ENCODE measurements around the gene TCF12. TPM values are rescaled to one million over a fixed set of nuclear protein-coding genes. Genes with fewer than 3 reads are reported as not detected.

The TCF12 gene
- polyA plus RNA-seq, 1 donor = 69.4 TPM

DNA sequence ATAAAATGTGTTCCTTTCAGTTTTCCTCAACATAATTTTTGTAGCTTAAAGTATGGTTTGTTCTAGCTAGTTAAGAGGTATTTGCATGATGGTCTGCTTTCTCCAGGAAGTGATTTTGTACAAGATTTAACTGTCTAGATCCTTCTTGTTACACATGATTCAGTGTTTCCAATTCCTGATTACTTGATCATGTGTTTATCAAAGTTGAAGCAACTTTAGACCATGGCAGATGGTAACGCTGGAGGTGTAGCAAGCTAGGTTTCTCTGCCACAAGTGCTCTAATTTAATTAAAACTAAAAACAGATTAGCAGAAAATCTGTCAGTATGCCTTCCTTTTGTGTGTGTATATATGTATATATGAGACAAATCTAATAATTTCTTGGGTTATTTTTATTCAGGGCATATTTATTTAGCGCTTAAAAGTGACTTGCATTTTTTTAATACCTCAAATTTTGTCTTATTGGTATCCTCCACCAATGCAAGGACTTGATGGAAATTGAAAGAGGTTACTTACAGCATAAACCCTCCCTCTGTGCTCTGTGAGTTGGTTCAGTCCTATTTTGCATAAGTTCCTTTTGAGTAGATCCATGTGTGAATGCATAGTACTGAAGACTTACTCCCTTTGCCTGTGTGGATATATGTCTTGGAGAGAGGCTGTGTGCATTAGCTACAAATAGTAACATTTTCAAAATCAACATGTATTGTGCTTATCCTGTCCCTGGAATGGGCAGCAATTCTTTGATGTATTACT is 300.6 kb downstream of the TCF12 start:
- Histone ChIP-seq H3K4me1 (ENCODE audit: control insufficient read depth, insufficient read depth, low read length) (no peaks in the 10 kb centered on the region), H3K27me3 (ENCODE audit: control insufficient read depth, insufficient read depth, low read length) (no peaks in the 10 kb centered on the region), H3K36me3 (ENCODE audit: control insufficient read depth, insufficient read depth, low read length) (no peaks in the 10 kb centered on the region), H3K9me3 (ENCODE audit: control insufficient read depth, low read depth, low read length) (no peaks in the 10 kb centered on the region), H3K4me3 (ENCODE audit: low read length) (peak overlapping the region; percentile 18), H3K27ac (ENCODE audit: low read length) (no peak overlapping the region)
- peak in 1 of 2 donors; percentile 42 for DNase-seq
- WGBS (ENCODE audit: insufficient coverage, low lambda C conversion rate) = no CpG with 5 or more reads among the region's 2 CpGs

DNA sequence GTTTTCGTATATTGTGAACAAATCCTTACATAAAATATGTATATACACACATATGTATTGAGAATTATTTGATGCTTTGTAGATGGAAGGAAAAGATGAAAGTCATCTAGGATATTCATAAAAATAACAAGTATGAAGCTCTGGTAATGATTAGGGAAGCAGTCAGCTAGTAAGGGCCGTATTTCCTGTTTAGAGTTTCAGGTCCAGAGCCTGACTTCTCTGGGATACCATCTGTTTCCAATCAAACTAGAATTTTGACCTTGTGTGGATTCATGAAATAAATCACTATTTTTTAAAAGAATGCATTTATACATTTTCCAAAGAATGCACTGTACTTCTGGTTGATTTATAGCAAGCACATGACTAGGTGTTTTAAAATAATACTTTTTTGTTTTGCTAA is 301.8 kb downstream of the TCF12 start:
- Histone ChIP-seq H3K36me3 (ENCODE audit: control insufficient read depth, insufficient read depth, low read length) (no peaks in the 10 kb centered on the region), H3K27ac (ENCODE audit: low read length) (no peak overlapping the region), H3K9me3 (ENCODE audit: control insufficient read depth, low read depth, low read length) (no peaks in the 10 kb centered on the region), H3K27me3 (ENCODE audit: control insufficient read depth, insufficient read depth, low read length) (no peaks in the 10 kb centered on the region), H3K4me3 (ENCODE audit: low read length) (no peak overlapping the region), H3K4me1 (ENCODE audit: control insufficient read depth, insufficient read depth, low read length) (no peaks in the 10 kb centered on the region)
- DNase-seq = peak in 1 of 2 donors; percentile 22
- WGBS (ENCODE audit: insufficient coverage, low lambda C conversion rate) = no CpG with 5 or more reads among the region's 2 CpGs

DNA sequence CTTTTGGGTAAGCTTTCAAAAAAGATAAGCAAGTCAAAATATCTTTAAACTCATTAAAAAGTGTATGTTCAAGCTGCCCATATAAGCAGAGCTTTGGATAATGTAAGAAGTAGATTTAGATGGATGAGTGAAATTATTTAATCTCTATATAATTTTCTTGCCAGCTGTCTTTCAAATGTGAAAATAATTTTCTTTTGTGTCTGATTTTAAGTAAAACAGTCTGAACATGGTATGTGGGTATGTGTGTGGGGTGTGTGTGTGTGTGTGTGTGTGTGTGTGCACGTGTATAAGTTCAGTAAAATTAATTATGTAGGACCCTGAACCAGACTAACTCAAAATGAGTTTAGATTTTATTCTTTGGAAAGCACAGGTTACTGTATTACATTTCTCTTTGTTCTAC is 302.7 kb downstream of the TCF12 start:
- H3K27me3 ChIP-seq (ENCODE audit: control insufficient read depth, insufficient read depth, low read length) = no peaks in the 10 kb centered on the region
- no peaks in the 10 kb centered on the region for H3K4me1 ChIP-seq (ENCODE audit: control insufficient read depth, insufficient read depth, low read length)
- H3K9me3 ChIP-seq (ENCODE audit: control insufficient read depth, low read depth, low read length) = no peaks in the 10 kb centered on the region
- no peaks in the 10 kb centered on the region for H3K36me3 ChIP-seq (ENCODE audit: control insufficient read depth, insufficient read depth, low read length)
- no peak for DNase-seq
- no peak overlapping the region for H3K27ac ChIP-seq (ENCODE audit: low read length)
- no peak overlapping the region for H3K4me3 ChIP-seq (ENCODE audit: low read length)
- WGBS (ENCODE audit: insufficient coverage, low lambda C conversion rate) = no CpG with 5 or more reads among the region's 1 CpG

DNA sequence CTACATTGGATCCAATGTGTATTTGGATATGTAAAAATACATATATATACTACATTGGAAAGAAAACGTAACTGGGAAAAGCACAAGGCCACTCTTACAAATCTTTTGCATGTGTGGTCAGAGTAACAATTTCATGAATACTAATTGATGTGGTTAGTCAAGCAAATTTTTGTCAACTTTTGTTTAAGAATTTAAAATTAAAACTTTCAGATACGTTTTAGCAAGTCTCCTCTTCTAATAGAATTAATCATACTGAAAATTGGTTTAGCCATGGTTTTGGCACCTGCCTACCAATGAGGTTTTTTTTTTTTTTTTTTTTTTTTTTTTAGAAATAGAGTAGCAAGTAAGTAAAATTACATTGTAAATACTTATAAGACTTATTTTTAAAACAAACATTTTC is 304.9 kb downstream of the TCF12 start:
- Histone ChIP-seq H3K4me3 (ENCODE audit: low read length) (no peak overlapping the region), H3K36me3 (ENCODE audit: control insufficient read depth, insufficient read depth, low read length) (no peaks in the 10 kb centered on the region), H3K27ac (ENCODE audit: low read length) (no peak overlapping the region), H3K9me3 (ENCODE audit: control insufficient read depth, low read depth, low read length) (no peaks in the 10 kb centered on the region), H3K4me1 (ENCODE audit: control insufficient read depth, insufficient read depth, low read length) (no peaks in the 10 kb centered on the region), H3K27me3 (ENCODE audit: control insufficient read depth, insufficient read depth, low read length) (no peaks in the 10 kb centered on the region)
- DNase-seq = no peak
- 83% methylated on average over 1 of the region's 2 CpGs for WGBS (ENCODE audit: insufficient coverage, low lambda C conversion rate)

DNA sequence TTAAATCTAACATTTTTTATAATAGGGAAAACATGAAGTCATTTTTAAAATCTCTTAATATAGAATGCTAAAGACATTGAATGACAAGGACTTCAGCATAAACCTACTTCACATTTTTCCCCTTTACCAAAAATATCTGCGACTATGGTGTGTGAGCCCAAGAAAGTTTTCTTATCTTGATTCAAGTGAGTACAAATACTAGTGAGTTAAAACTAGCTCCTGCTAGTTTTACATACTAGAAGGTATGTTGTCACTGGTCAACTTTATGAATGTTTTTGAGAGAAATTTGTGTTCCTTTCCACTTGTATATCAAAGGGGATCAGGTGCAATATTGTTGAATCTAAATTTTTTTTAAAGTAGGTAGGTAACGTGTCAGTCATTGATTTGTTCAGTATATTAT is 305.4 kb downstream of the TCF12 start:
- H3K27me3 ChIP-seq (ENCODE audit: control insufficient read depth, insufficient read depth, low read length) = no peaks in the 10 kb centered on the region
- no peak overlapping the region for H3K27ac ChIP-seq (ENCODE audit: low read length)
- no CpG with 5 or more reads among the region's 2 CpGs for WGBS (ENCODE audit: insufficient coverage, low lambda C conversion rate)
- H3K9me3 ChIP-seq (ENCODE audit: control insufficient read depth, low read depth, low read length) = no peaks in the 10 kb centered on the region
- no peak overlapping the region for H3K4me3 ChIP-seq (ENCODE audit: low read length)
- no peak for DNase-seq
- no peaks in the 10 kb centered on the region for H3K36me3 ChIP-seq (ENCODE audit: control insufficient read depth, insufficient read depth, low read length)
- H3K4me1 ChIP-seq (ENCODE audit: control insufficient read depth, insufficient read depth, low read length) = no peaks in the 10 kb centered on the region

DNA sequence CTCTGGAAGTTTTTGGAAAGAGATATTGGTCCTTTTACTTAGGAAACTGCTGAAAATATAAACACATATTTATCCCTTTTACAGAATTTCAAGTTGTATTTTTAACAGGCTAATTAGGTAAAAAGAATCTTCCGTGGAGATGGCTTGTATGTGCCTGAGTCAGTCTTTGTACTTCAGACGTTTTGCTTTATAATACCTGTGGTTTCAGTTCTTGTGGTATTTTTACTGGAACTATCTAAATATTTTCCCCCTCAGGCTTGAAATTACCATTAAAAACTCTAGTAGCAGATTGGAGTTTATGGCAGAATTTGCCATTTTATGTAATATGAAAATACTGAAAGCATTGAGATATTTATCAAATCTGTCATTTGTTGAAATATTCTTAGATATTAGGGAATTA is 306.2 kb downstream of the TCF12 start:
- Histone ChIP-seq H3K4me1 (ENCODE audit: control insufficient read depth, insufficient read depth, low read length) (no peaks in the 10 kb centered on the region), H3K4me3 (ENCODE audit: low read length) (no peak overlapping the region), H3K9me3 (ENCODE audit: control insufficient read depth, low read depth, low read length) (no peaks in the 10 kb centered on the region), H3K27ac (ENCODE audit: low read length) (no peak overlapping the region), H3K27me3 (ENCODE audit: control insufficient read depth, insufficient read depth, low read length) (no peaks in the 10 kb centered on the region), H3K36me3 (ENCODE audit: control insufficient read depth, insufficient read depth, low read length) (no peaks in the 10 kb centered on the region)
- no peak for DNase-seq
- WGBS (ENCODE audit: insufficient coverage, low lambda C conversion rate) = 80% methylated on average over 2 of the region's 2 CpGs

DNA sequence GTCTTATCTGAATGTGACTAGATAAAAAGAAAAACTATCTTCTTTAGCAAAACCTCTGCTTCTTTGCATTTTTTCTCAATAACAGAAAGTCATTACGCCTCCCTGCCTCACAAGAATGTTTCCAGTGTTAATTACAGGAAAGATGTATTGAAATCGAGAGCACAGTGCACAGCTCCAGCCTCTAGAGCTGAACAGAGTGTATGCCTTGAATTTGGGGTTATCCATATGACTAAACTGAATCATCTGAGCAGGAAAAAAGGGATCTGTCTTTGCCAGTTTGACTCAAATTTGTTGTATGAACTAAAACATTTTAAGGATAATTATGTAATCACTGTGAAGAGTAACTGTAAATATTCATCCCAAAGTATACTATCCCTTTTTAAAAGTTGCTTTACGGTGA is 308.7 kb downstream of the TCF12 start:
- H3K27me3 ChIP-seq (ENCODE audit: control insufficient read depth, insufficient read depth, low read length) = no peaks in the 10 kb centered on the region
- peaks cover under 1% of the 10 kb centered on the region for H3K36me3 ChIP-seq (ENCODE audit: control insufficient read depth, insufficient read depth, low read length)
- no peaks in the 10 kb centered on the region for H3K9me3 ChIP-seq (ENCODE audit: control insufficient read depth, low read depth, low read length)
- DNase-seq = no peak
- H3K27ac ChIP-seq (ENCODE audit: low read length) = no peak overlapping the region
- no CpG with 5 or more reads among the region's 3 CpGs for WGBS (ENCODE audit: insufficient coverage, low lambda C conversion rate)
- H3K4me3 ChIP-seq (ENCODE audit: low read length) = no peak overlapping the region
- H3K4me1 ChIP-seq (ENCODE audit: control insufficient read depth, insufficient read depth, low read length) = no peaks in the 10 kb centered on the region

DNA sequence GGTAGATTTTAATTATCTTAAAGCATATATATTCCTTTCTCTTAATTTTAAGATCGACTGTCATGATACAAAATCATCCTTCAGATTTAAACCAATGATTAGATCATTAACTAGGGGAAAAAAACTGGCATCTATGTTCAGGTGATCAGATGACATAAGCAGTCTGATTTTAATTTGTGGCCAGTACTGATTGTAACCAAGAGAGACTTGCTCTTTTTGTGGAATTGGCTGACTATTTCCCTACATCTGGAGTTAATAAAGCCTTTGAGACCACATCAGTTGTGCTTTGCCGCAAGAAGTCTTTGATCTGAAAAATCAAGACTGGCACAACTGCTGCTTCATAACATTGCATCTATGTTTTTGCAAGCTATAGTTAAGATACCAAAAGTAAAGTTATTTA is 309.5 kb downstream of the TCF12 start:
- no peak overlapping the region for H3K4me3 ChIP-seq (ENCODE audit: low read length)
- H3K27ac ChIP-seq (ENCODE audit: low read length) = no peak overlapping the region

DNA sequence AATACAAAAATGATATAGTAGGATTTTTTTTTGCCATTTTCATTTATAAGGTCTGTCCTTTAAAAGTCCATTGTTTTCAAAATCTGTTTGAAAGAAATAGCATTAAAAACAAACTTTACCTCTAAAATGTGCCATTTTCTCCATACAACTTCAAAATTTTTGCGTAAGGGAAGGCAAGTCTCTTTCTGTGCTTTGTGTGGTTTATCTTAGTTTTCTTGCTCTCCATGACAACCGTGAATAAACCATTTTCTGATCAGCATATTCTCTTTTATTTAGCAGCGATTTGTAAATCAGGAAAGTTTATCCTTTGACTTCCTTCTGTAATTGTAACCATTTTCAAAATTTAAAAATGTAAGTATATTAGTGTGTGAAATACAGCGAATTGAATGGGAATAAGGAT is 310.0 kb downstream of the TCF12 start:
- Histone ChIP-seq H3K36me3 (ENCODE audit: control insufficient read depth, insufficient read depth, low read length) (peaks cover 10% of the 10 kb centered on the region), H3K4me1 (ENCODE audit: control insufficient read depth, insufficient read depth, low read length) (no peaks in the 10 kb centered on the region), H3K4me3 (ENCODE audit: low read length) (no peak overlapping the region), H3K27ac (ENCODE audit: low read length) (no peak overlapping the region), H3K9me3 (ENCODE audit: control insufficient read depth, low read depth, low read length) (no peaks in the 10 kb centered on the region), H3K27me3 (ENCODE audit: control insufficient read depth, insufficient read depth, low read length) (no peaks in the 10 kb centered on the region)
- 100% methylated on average over 2 of the region's 4 CpGs for WGBS (ENCODE audit: insufficient coverage, low lambda C conversion rate)
- no peak for DNase-seq

More for the DNA sequence above, 309.5 kb downstream of the TCF12 start:
- WGBS (ENCODE audit: insufficient coverage, low lambda C conversion rate) = no CpG with 5 or more reads among the region's 2 CpGs
- no peak for DNase-seq
- H3K36me3 ChIP-seq (ENCODE audit: control insufficient read depth, insufficient read depth, low read length) = peaks cover 6% of the 10 kb centered on the region
- H3K9me3 ChIP-seq (ENCODE audit: control insufficient read depth, low read depth, low read length) = no peaks in the 10 kb centered on the region
- H3K27me3 ChIP-seq (ENCODE audit: control insufficient read depth, insufficient read depth, low read length) = no peaks in the 10 kb centered on the region
- no peaks in the 10 kb centered on the region for H3K4me1 ChIP-seq (ENCODE audit: control insufficient read depth, insufficient read depth, low read length)

DNA sequence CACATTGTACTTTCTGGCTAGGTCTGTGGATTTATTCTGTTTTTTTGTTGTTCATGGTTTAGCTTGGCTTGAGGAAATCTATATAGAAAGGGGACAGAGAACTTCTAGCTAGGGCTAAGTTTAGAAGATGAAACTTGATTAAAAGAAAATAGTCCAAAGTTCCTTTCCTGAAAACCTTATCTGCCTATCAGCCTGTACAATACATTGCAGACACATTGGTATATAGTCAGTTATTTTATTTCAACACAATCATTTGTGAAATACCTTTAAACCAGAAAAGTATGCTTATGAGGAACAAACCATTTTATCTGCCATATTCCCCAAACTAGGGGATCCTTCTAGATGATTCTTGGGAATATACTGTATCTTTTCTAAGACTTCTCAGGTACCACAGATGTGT is 310.6 kb downstream of the TCF12 start:
- Histone ChIP-seq H3K27me3 (ENCODE audit: control insufficient read depth, insufficient read depth, low read length) (no peaks in the 10 kb centered on the region), H3K36me3 (ENCODE audit: control insufficient read depth, insufficient read depth, low read length) (peaks cover 16% of the 10 kb centered on the region), H3K4me3 (ENCODE audit: low read length) (no peak overlapping the region), H3K4me1 (ENCODE audit: control insufficient read depth, insufficient read depth, low read length) (no peaks in the 10 kb centered on the region), H3K9me3 (ENCODE audit: control insufficient read depth, low read depth, low read length) (no peaks in the 10 kb centered on the region), H3K27ac (ENCODE audit: low read length) (no peak overlapping the region)
- no peak for DNase-seq

DNA sequence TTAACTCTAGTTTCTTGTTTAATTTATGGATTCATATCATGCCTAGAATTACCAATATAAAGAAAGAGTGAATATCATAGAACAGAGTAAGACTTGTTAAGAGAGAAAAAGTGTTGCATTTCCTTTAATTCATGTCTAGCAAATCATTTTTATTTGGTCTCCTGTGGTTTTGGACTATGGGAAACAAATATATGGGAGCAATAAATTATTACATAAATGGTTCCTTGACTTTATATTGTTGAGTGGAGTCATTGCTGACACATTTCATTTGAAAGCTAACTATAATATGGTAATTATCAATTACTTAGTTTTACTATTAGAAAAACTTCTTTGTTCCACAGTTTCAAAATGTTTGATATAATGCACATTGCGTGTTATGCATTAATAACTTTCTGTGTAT is 313.1 kb downstream of the TCF12 start:
- no CpG with 5 or more reads among the region's 1 CpG for WGBS (ENCODE audit: insufficient coverage, low lambda C conversion rate)
- no peaks in the 10 kb centered on the region for H3K4me1 ChIP-seq (ENCODE audit: control insufficient read depth, insufficient read depth, low read length)

More for the DNA sequence above, 313.1 kb downstream of the TCF12 start:
- Histone ChIP-seq H3K36me3 (ENCODE audit: control insufficient read depth, insufficient read depth, low read length) (peaks cover 30% of the 10 kb centered on the region), H3K4me3 (ENCODE audit: low read length) (no peak overlapping the region), H3K9me3 (ENCODE audit: control insufficient read depth, low read depth, low read length) (no peaks in the 10 kb centered on the region), H3K27me3 (ENCODE audit: control insufficient read depth, insufficient read depth, low read length) (no peaks in the 10 kb centered on the region), H3K27ac (ENCODE audit: low read length) (no peak overlapping the region)
- DNase-seq = no peak

Measured in large intestine (tissue), 3 donors.